ENCODE results near the gene C14orf93.
"Not testable (repeated sequence)": the region's sequence is repeated elsewhere in the genome, so short reads cannot be mapped to it uniquely, and the experiment has no call there.

Gene C14orf93

GRCh38 chr14:22977684-22978486, 32.1 kb downstream of the C14orf93 start:
- in situ Hi-C loops (cut with MboI; ENCODE audit: low sequenced_read_pairs) = no loop called here

GRCh38 chr14:22977434-22977683, 32.6 kb downstream of the C14orf93 start:
- in situ Hi-C loops (cut with MboI; ENCODE audit: low sequenced_read_pairs) = no loop called here

GRCh38 chr14:22976620-22977433, 33.1 kb downstream of the C14orf93 start:
- in situ Hi-C loops (cut with MboI; ENCODE audit: low sequenced_read_pairs) = no loop called here

GRCh38 chr14:22974530-22975313, 35.2 kb downstream of the C14orf93 start:
- in situ Hi-C loops (cut with MboI; ENCODE audit: low sequenced_read_pairs) = no loop called here

- in situ Hi-C loops (cut with MboI; ENCODE audit: low sequenced_read_pairs) = no loop called here
Measured at GRCh38 chr14:22973217-22974032, 36.5 kb downstream of the C14orf93 start.

- in situ Hi-C loops (cut with MboI; ENCODE audit: low sequenced_read_pairs) = no loop called here
Measured at GRCh38 chr14:22972313-22972930, 37.5 kb downstream of the C14orf93 start.

- in situ Hi-C loops (cut with MboI; ENCODE audit: low sequenced_read_pairs) = no loop called here
Measured at GRCh38 chr14:22971152-22971551, 38.8 kb downstream of the C14orf93 start.

GRCh38 chr14:22966783-22967269, 43.1 kb downstream of the C14orf93 start:
- in situ Hi-C loops (cut with MboI; ENCODE audit: low sequenced_read_pairs) = no loop called here

- in situ Hi-C loops (cut with MboI; ENCODE audit: low sequenced_read_pairs) = not testable (repeated sequence)
Measured at GRCh38 chr14:22965916-22966782, 43.8 kb downstream of the C14orf93 start.

GRCh38 chr14:22962061-22962676, 47.8 kb downstream of the C14orf93 start:
- in situ Hi-C loops (cut with MboI; ENCODE audit: low sequenced_read_pairs) = no loop called here

GRCh38 chr14:22955702-22956569, 54.0 kb downstream of the C14orf93 start:
- in situ Hi-C loops (cut with MboI; ENCODE audit: low sequenced_read_pairs) = no loop called here

- in situ Hi-C loops (cut with MboI; ENCODE audit: low sequenced_read_pairs) = no loop called here
Measured at GRCh38 chr14:22952418-22952817, 57.5 kb downstream of the C14orf93 start.

- in situ Hi-C loops (cut with MboI; ENCODE audit: low sequenced_read_pairs) = not testable (repeated sequence)
Measured at GRCh38 chr14:22951795-22952194, 58.1 kb downstream of the C14orf93 start.

- in situ Hi-C loops (cut with MboI; ENCODE audit: low sequenced_read_pairs) = no loop called here
Measured at GRCh38 chr14:22945642-22946041, 64.3 kb downstream of the C14orf93 start.

- in situ Hi-C loops (cut with MboI; ENCODE audit: low sequenced_read_pairs) = no loop called here
Measured at GRCh38 chr14:22939684-22940083, 70.3 kb downstream of the C14orf93 start.
